Osteocyte (in vitro differentiated cells): ENCODE data around the gene NME7. TPM values are rescaled to one million over a fixed set of nuclear protein-coding genes. Genes with fewer than 3 reads are reported as not detected.
A peak's percentile ranks its signal among the peaks of the same experiment; 100 is the strongest.
"Not testable (repeated sequence)": the region's sequence is repeated elsewhere in the genome, so short reads cannot be mapped to it uniquely, and the experiment has no call there.

ENCODE experiments used
- DNase-seq: peaks from one replicate; pipeline ENCODE4 v3.0.0; 2021; ENCODE audit warnings: mixed read lengths; ENCODE audit not compliant: unreplicated experiment; ENCODE audit errors: extremely low spot score
- H3K27ac Mint-ChIP-seq: one replicate; pipeline ENCODE4 v1.8.0; 2021; ENCODE audit warnings: mild to moderate bottlenecking, mixed read lengths; ENCODE audit not compliant: unreplicated experiment
- H3K27me3 Mint-ChIP-seq: one replicate; pipeline ENCODE4 v1.8.0; 2021; ENCODE audit warnings: mixed read lengths; ENCODE audit not compliant: unreplicated experiment
- H3K36me3 Mint-ChIP-seq: one replicate; pipeline ENCODE4 v1.8.0; 2021; ENCODE audit warnings: mixed read lengths; ENCODE audit not compliant: unreplicated experiment
- H3K4me1 Mint-ChIP-seq: one replicate; pipeline ENCODE4 v1.8.0; 2021; ENCODE audit warnings: mixed read lengths; ENCODE audit not compliant: unreplicated experiment
- H3K4me3 Mint-ChIP-seq: one replicate; pipeline ENCODE4 v1.8.0; 2021; ENCODE audit warnings: mild to moderate bottlenecking, moderate library complexity, mixed read lengths; ENCODE audit not compliant: unreplicated experiment
- H3K9me3 Mint-ChIP-seq: one replicate; pipeline ENCODE4 v1.8.0; 2021; ENCODE audit warnings: mixed read lengths; ENCODE audit not compliant: unreplicated experiment
- total RNA-seq: library from RNA; stranded (reverse); gene quantifications from 2 replicates; pipeline ENCODE4 v1.2.1, GENCODE V29; 2021
- TF ChIP-seq, protein P1 (sequence below): fragments of 200-600 bp; sonication (generic); IDR thresholded peaks from 2 replicates; pipeline ENCODE4 v1.5.0; 2021; ENCODE audit warnings: antibody characterized with exemption, mild to moderate bottlenecking, moderate library complexity

The NME7 gene
- total RNA-seq, 1 donor from 2014 or later = 20.5 TPM

DNA sequence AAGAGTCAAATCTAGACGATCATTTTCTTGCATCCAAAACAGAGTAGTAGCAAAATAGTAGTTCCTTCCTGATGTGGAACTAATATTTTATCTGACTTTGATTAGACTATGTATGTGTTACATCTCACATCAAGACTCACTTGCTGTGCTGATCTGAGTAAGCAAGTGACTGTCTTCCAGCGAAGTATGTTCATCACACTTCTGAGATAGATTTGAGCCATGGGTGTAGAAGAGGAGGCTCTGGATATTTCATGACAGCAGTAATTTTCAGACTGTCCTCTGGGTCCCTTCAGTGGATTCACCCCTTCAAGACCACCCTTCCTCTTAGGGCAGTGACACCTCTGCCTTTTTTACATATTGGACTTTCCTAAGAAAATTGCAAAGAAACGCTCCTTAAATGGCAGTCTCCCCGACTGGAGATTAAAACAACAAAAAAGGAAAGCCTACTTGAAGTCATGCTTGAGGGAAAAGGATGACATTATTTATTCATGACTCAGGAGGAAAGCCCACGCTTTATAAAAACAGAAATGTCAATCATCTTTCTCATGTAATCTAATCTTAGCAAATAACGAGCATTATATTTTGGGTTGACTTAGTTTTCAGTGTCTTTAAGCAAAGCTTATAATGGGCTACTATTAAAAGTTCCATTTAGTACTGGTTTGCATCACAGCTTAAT, 238.3 kb downstream of the NME7 start:
- peak overlapping the region; percentile 90 for H3K27ac Mint-ChIP-seq
- peaks cover 50% of the 10 kb centered on the region for H3K36me3 Mint-ChIP-seq
- no peak for DNase-seq
- peak overlapping the region; percentile 30 for H3K4me3 Mint-ChIP-seq
- H3K27me3 Mint-ChIP-seq = no peaks in the 10 kb centered on the region
- no peaks in the 10 kb centered on the region for H3K9me3 Mint-ChIP-seq
- TF ChIP-seq, protein P1, sequence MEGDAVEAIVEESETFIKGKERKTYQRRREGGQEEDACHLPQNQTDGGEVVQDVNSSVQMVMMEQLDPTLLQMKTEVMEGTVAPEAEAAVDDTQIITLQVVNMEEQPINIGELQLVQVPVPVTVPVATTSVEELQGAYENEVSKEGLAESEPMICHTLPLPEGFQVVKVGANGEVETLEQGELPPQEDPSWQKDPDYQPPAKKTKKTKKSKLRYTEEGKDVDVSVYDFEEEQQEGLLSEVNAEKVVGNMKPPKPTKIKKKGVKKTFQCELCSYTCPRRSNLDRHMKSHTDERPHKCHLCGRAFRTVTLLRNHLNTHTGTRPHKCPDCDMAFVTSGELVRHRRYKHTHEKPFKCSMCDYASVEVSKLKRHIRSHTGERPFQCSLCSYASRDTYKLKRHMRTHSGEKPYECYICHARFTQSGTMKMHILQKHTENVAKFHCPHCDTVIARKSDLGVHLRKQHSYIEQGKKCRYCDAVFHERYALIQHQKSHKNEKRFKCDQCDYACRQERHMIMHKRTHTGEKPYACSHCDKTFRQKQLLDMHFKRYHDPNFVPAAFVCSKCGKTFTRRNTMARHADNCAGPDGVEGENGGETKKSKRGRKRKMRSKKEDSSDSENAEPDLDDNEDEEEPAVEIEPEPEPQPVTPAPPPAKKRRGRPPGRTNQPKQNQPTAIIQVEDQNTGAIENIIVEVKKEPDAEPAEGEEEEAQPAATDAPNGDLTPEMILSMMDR = no peak
- peaks cover 42% of the 10 kb centered on the region for H3K4me1 Mint-ChIP-seq

DNA sequence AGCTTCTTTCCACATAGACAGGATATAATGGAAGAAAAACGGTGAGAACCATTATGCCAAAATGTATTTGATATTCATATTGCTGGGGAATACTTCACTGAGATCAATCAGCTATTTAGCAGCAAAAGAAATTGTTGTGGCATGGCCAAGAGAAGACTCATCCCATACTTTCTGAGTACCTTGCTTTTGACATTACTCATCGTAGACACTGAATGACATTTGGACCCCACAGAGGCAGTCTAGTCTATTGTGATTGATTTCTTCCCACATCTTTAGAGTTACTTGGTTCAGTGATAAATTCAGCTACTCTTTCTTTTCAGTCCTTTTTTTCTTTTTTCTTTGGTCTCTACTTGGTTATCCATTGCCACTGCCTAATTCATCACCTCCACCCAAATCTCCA, 239.0 kb downstream of the NME7 start:
- Mint-ChIP-seq H3K4me3 (no peak overlapping the region), H3K36me3 (peaks cover 50% of the 10 kb centered on the region), H3K4me1 (peaks cover 41% of the 10 kb centered on the region), H3K27me3 (no peaks in the 10 kb centered on the region), H3K9me3 (no peaks in the 10 kb centered on the region), H3K27ac (peak overlapping the region; percentile 90)
- DNase-seq = no peak
- TF ChIP-seq, protein P1 = no peak

DNA sequence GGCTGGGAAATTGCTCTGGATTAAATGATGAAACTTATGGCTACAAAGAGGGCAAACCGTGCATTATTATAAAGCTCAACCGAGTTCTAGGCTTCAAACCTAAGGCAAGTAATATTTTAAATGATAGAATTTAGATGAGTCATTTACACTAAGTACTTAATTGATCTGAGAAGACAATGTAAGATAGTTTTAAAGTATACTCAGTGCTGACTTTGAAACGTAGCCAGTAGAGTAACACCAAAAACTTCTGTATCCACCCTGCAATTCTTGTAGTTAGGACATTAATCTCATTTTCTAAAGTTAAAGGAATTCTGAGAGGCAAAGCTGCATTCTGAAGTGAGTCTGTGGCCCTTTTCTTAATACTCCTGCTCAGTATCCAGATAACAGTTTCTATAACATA, 240.3 kb downstream of the NME7 start:
- Mint-ChIP-seq H3K27ac (no peak overlapping the region), H3K4me3 (no peak overlapping the region), H3K36me3 (peaks cover 45% of the 10 kb centered on the region), H3K27me3 (no peaks in the 10 kb centered on the region), H3K9me3 (no peaks in the 10 kb centered on the region), H3K4me1 (peaks cover 36% of the 10 kb centered on the region)
- TF ChIP-seq, protein P1 = no peak
- DNase-seq = no peak

DNA sequence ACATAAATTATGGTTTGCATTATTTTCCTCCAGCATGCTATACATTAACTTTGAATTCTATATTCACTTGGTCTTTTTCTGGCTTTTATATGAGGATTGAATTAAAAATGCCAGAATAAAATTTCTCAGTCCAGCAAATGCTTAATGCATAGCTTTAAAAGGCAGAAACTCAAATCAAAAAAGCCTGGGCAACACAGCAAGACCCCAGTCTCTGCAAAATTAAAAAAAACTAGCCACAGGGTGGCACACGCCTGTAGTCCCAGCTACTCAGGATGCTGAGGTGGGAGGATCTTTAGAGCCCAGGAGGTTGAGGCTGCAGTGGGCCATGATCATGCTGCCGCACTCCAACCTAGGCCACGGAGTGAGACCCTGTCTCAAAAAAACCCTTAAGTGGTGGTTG, 241.3 kb downstream of the NME7 start:
- no peak overlapping the region for H3K4me3 Mint-ChIP-seq
- H3K36me3 Mint-ChIP-seq = peaks cover 43% of the 10 kb centered on the region
- no peak for DNase-seq
- H3K27me3 Mint-ChIP-seq = no peaks in the 10 kb centered on the region
- H3K4me1 Mint-ChIP-seq = peaks cover 32% of the 10 kb centered on the region
- TF ChIP-seq, protein P1 = no peak
- no peak overlapping the region for H3K27ac Mint-ChIP-seq
- H3K9me3 Mint-ChIP-seq = no peaks in the 10 kb centered on the region

DNA sequence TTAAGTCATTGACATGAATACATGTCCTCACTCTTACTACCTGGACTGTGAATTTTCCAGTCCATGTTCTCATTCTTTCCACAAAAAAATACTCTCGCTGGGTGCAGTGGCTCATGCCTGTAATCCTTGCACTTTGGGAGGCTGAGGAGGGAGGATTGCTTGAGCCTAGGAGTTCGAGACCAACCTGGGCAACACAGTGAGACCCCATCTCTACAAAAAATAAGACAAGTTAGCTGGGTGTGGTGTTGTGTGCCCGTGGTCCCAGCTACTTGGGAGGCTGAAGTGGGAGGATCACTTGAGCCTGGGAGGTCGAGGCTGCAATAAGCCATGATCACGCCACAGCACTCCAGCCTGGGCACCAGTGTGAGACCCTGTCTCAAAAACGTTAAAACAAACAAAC, 242.0 kb downstream of the NME7 start:
- not testable (repeated sequence) for H3K4me3 Mint-ChIP-seq, H3K27me3 Mint-ChIP-seq, H3K27ac Mint-ChIP-seq, H3K9me3 Mint-ChIP-seq, DNase-seq
- peaks cover 32% of the 10 kb centered on the region for H3K4me1 Mint-ChIP-seq
- peaks cover 42% of the 10 kb centered on the region for H3K36me3 Mint-ChIP-seq
